Pons (tissue), 1 donor: Measurements from ENCODE around the gene GSE1.

ENCODE experiments used
- DNase-seq: peaks from one replicate; pipeline ENCODE4 v3.0.0-alpha.2; 2016; ENCODE audit warnings: low spot score

GSE1 gene

GRCh38 chr16:85650135-85650843 lies 37.2 kb downstream of the GSE1 start:
- no peak for DNase-seq

- DNase-seq: peak; percentile 41
Observed at GRCh38 chr16:85650844-85651628, 37.9 kb downstream of the GSE1 start.

GRCh38 chr16:85651629-85652430 lies 38.7 kb downstream of the GSE1 start:
- DNase-seq: no peak

GRCh38 chr16:85652431-85653221 lies 39.5 kb downstream of the GSE1 start:
- DNase-seq: no peak

GRCh38 chr16:85653290-85653891 lies 40.3 kb downstream of the GSE1 start:
- no peak for DNase-seq

GRCh38 chr16:85654251-85655095 lies 41.4 kb downstream of the GSE1 start:
- DNase-seq: no peak

GRCh38 chr16:85655216-85656129 lies 42.4 kb downstream of the GSE1 start:
- no peak for DNase-seq

- no peak for DNase-seq
Observed at GRCh38 chr16:85656351-85657266, 43.5 kb downstream of the GSE1 start.

- DNase-seq: no peak
Observed at GRCh38 chr16:85657267-85657650, 44.1 kb downstream of the GSE1 start.

GRCh38 chr16:85657996-85658395 lies 44.9 kb downstream of the GSE1 start:
- no peak for DNase-seq

- no peak for DNase-seq
Observed at GRCh38 chr16:85658504-85659326, 45.6 kb downstream of the GSE1 start.

- no peak for DNase-seq
Observed at GRCh38 chr16:85659336-85659735, 46.2 kb downstream of the GSE1 start.

GRCh38 chr16:85659805-85660511 lies 46.8 kb downstream of the GSE1 start:
- DNase-seq: peak; percentile 50

- no peak for DNase-seq
Observed at GRCh38 chr16:85660843-85661739, 48.0 kb downstream of the GSE1 start.

GRCh38 chr16:85661740-85662481 lies 48.8 kb downstream of the GSE1 start:
- no peak for DNase-seq
